HL-60 (cell line): ENCODE measurements around the gene CIT.

Source experiments
- DNase-seq, 2 experiments: peaks; one replicate each; pipeline ENCODE4 v3.0.0-alpha.2; 2010 to 2020; ENCODE audit warnings: low read depth in 1 of 2, low spot score in 1 of 2
- H3K27ac ChIP-seq: fragments of 250-450 bp; sonication (Bioruptor Pico); replicated peaks from 2 replicates; pipeline ENCODE4 v1.5.1; 2020; ENCODE audit warnings: mild to moderate bottlenecking, moderate library complexity
- H3K27me3 ChIP-seq: fragments of 250-450 bp; sonication (Bioruptor Pico); 2 replicates; pipeline ENCODE4 v1.5.1; 2021; ENCODE audit warnings: mild to moderate bottlenecking, moderate library complexity; ENCODE audit not compliant: insufficient read depth, poor library complexity, severe bottlenecking
- H3K4me3 ChIP-seq: replicated peaks from 2 replicates; pipeline ENCODE4 v1.5.1; 2011; ENCODE audit warnings: mild to moderate bottlenecking, control low read depth, low read length; ENCODE audit not compliant: insufficient read depth
- GABPA ChIP-seq: IDR thresholded peaks from 2 replicates; pipeline ENCODE4 v1.6.1; 2012; ENCODE audit warnings: low read depth
- POLR2AphosphoS5 ChIP-seq: IDR thresholded peaks from 2 replicates; pipeline ENCODE4 v1.6.1; 2012; ENCODE audit warnings: low read depth
- SPI1 ChIP-seq: IDR thresholded peaks from 2 replicates; pipeline ENCODE4 v1.6.1; 2012; ENCODE audit warnings: low read depth, mild to moderate bottlenecking, borderline replicate concordance
- TF ChIP-seq, protein P1 (sequence below): IDR thresholded peaks from one replicate; pipeline ENCODE4 v1.5.1; 2011; ENCODE audit warnings: low read length, control low read depth, inconsistent platforms; ENCODE audit not compliant: insufficient read depth
- TF ChIP-seq, protein P2 (sequence below): IDR thresholded peaks from 2 replicates; pipeline ENCODE4 v1.6.1; 2012; ENCODE audit warnings: low read depth; ENCODE audit not compliant: insufficient replicate concordance

The CIT gene

DNA sequence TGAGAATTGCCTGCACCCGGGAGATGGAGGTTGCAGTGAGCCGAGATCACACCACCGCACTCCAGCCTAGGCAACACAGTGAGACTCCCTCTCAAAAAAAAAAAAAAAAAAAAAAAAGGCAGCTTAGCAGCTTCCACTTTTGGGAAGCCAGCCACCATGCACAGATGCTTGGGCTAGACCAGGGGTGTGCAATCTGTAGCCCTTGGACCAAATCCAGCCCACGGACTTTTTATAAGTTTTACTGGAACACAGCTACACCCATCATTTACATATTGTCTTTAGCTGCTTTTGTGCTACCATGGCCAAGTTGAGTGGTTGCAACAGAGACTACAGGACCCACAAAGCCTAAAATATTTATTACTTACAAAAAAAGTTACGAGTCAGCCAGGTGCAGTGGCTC, 6.7 kb downstream of the CIT start:
- DNase-seq, result no peak
- H3K27ac ChIP-seq, result no peak overlapping the region
- no peak overlapping the region for H3K4me3 ChIP-seq
- TF ChIP-seq, protein P1, sequence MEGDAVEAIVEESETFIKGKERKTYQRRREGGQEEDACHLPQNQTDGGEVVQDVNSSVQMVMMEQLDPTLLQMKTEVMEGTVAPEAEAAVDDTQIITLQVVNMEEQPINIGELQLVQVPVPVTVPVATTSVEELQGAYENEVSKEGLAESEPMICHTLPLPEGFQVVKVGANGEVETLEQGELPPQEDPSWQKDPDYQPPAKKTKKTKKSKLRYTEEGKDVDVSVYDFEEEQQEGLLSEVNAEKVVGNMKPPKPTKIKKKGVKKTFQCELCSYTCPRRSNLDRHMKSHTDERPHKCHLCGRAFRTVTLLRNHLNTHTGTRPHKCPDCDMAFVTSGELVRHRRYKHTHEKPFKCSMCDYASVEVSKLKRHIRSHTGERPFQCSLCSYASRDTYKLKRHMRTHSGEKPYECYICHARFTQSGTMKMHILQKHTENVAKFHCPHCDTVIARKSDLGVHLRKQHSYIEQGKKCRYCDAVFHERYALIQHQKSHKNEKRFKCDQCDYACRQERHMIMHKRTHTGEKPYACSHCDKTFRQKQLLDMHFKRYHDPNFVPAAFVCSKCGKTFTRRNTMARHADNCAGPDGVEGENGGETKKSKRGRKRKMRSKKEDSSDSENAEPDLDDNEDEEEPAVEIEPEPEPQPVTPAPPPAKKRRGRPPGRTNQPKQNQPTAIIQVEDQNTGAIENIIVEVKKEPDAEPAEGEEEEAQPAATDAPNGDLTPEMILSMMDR, result no peak
- TF ChIP-seq GABPA (no peak), POLR2AphosphoS5 (no peak), SPI1 (no peak)
- TF ChIP-seq, protein P2, sequence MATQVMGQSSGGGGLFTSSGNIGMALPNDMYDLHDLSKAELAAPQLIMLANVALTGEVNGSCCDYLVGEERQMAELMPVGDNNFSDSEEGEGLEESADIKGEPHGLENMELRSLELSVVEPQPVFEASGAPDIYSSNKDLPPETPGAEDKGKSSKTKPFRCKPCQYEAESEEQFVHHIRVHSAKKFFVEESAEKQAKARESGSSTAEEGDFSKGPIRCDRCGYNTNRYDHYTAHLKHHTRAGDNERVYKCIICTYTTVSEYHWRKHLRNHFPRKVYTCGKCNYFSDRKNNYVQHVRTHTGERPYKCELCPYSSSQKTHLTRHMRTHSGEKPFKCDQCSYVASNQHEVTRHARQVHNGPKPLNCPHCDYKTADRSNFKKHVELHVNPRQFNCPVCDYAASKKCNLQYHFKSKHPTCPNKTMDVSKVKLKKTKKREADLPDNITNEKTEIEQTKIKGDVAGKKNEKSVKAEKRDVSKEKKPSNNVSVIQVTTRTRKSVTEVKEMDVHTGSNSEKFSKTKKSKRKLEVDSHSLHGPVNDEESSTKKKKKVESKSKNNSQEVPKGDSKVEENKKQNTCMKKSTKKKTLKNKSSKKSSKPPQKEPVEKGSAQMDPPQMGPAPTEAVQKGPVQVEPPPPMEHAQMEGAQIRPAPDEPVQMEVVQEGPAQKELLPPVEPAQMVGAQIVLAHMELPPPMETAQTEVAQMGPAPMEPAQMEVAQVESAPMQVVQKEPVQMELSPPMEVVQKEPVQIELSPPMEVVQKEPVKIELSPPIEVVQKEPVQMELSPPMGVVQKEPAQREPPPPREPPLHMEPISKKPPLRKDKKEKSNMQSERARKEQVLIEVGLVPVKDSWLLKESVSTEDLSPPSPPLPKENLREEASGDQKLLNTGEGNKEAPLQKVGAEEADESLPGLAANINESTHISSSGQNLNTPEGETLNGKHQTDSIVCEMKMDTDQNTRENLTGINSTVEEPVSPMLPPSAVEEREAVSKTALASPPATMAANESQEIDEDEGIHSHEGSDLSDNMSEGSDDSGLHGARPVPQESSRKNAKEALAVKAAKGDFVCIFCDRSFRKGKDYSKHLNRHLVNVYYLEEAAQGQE, result no peak
- no peaks in the 10 kb centered on the region for H3K27me3 ChIP-seq

DNA sequence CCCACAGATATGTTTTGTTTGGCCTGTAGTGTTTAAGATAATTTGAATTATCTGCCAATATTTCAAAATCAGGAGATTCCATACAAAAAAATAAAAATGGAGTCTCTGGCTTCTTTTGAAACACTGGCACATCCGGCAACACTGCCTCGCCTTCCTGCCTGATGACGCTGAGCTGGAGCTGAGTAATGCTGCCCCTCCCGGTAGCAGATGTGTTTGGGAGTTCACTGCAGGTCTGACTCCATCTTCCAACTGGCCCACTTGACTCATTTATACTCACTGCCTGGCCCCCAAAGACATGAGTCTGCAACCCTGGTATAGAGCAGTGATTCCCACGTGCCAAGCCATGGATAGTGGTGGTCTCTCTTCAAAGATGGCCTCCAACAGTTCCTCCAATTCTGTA, 7.4 kb downstream of the CIT start:
- no peak for DNase-seq
- TF ChIP-seq GABPA (no peak), SPI1 (no peak), POLR2AphosphoS5 (no peak)
- TF ChIP-seq, protein P2, result no peak
- TF ChIP-seq, protein P1, result no peak
- H3K4me3 ChIP-seq, result no peak overlapping the region

DNA sequence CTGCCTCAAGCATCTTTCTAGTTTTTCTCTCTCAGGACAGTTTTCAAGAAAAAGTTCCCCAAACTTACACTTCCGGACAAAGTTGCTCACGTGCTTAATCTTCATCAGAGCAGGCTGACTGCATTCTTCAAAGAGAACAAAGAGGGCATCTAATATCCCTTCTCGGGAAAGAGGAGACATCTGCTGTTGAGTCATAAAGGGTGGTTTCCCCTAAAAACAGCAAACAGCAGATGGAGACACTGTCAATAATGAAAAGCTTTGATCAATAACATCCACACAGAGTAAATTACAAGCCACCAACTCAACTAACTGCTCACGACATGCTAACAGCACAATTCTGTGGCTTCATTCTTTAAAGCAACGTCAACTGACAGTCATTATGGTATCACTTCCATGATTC, 8.1 kb downstream of the CIT start:
- H3K27ac ChIP-seq, result no peak overlapping the region
- no peak for DNase-seq
- TF ChIP-seq POLR2AphosphoS5 (no peak), GABPA (no peak), SPI1 (no peak)
- TF ChIP-seq, protein P1, result no peak
- TF ChIP-seq, protein P2, result no peak
- no peak overlapping the region for H3K4me3 ChIP-seq
- H3K27me3 ChIP-seq, result no peaks in the 10 kb centered on the region

More for the DNA sequence above, 7.4 kb downstream of the CIT start:
- no peak overlapping the region for H3K27ac ChIP-seq
- H3K27me3 ChIP-seq, result no peaks in the 10 kb centered on the region
